Hematopoietic multipotent progenitor cell treated with erythropoietin and hydrocortisone succinate and interleukin-3 and kit ligand, for 8 days (in vitro differentiated cells): Measurements from ENCODE around the gene CRYBG2.
"Not testable (repeated sequence)": the region's sequence is repeated elsewhere in the genome, so short reads cannot be mapped to it uniquely, and the experiment has no call there.

Experiments used
- DNase-seq: peaks from one replicate; pipeline ENCODE4 v3.0.0-alpha.2; 2015

Gene CRYBG2

GRCh38 chr1:26349877-26350244, 4.1 kb downstream of the CRYBG2 start:
- DNase-seq = no peak

GRCh38 chr1:26349188-26349876, 4.6 kb downstream of the CRYBG2 start:
- DNase-seq = no peak

- no peak for DNase-seq
Measured at GRCh38 chr1:26346274-26347033, 7.5 kb downstream of the CRYBG2 start.

- DNase-seq = no peak
Measured at GRCh38 chr1:26345718-26346117, 8.2 kb downstream of the CRYBG2 start.

- no peak for DNase-seq
Measured at GRCh38 chr1:26344147-26344920, 9.6 kb downstream of the CRYBG2 start.

GRCh38 chr1:26340047-26340481, 13.9 kb downstream of the CRYBG2 start:
- no peak for DNase-seq

GRCh38 chr1:26338670-26339069, 15.3 kb downstream of the CRYBG2 start:
- DNase-seq = no peak

- DNase-seq = no peak
Measured at GRCh38 chr1:26337625-26338024, 16.3 kb downstream of the CRYBG2 start.

- DNase-seq = no peak
Measured at GRCh38 chr1:26337206-26337535, 16.8 kb downstream of the CRYBG2 start.

- DNase-seq = peak; percentile 65
Measured at GRCh38 chr1:26336477-26337205, 17.3 kb downstream of the CRYBG2 start.

- DNase-seq = no peak
Measured at GRCh38 chr1:26335774-26336476, 18.0 kb downstream of the CRYBG2 start.

GRCh38 chr1:26333312-26333711, 20.6 kb downstream of the CRYBG2 start:
- DNase-seq = not testable (repeated sequence)

GRCh38 chr1:26330276-26330675, 23.7 kb downstream of the CRYBG2 start:
- peak; percentile 34 for DNase-seq

GRCh38 chr1:26329380-26329779, 24.6 kb downstream of the CRYBG2 start:
- DNase-seq = not testable (repeated sequence)

- no peak for DNase-seq
Measured at GRCh38 chr1:26328597-26328996, 25.3 kb downstream of the CRYBG2 start.

GRCh38 chr1:26327956-26328362, 26.0 kb downstream of the CRYBG2 start:
- DNase-seq = no peak

GRCh38 chr1:26324550-26324949, 29.4 kb downstream of the CRYBG2 start:
- no peak for DNase-seq

GRCh38 chr1:26323382-26323781, 30.5 kb downstream of the CRYBG2 start:
- no peak for DNase-seq

GRCh38 chr1:26322042-26322331, 31.9 kb downstream of the CRYBG2 start:
- no peak for DNase-seq

GRCh38 chr1:26321315-26322041, 32.5 kb downstream of the CRYBG2 start:
- DNase-seq = peak; percentile 91

GRCh38 chr1:26320896-26321295, 33.0 kb downstream of the CRYBG2 start:
- no peak for DNase-seq
